H1 (cell line): ENCODE measurements around the gene KRTAP20-3.

Experiments
- BRCA1 ChIP-seq: IDR thresholded peaks from 2 replicates; pipeline ENCODE4 v1.6.1; 2012; ENCODE audit warnings: low read depth, low read length, improper control_type of control experiment
- EP300 ChIP-seq, 2 experiments: IDR thresholded peaks; 1 replicate in 1 of 2; 2 replicates in 1 of 2; pipeline ENCODE4 v1.6.1; 2011 to 2012; ENCODE audit warnings: low read depth in 2 of 2, low read length in 2 of 2, mild to moderate bottlenecking in 2 of 2, borderline replicate concordance in 1 of 2, inconsistent platforms in 1 of 2, moderate library complexity in 1 of 2
- EZH2 ChIP-seq: fragments of 200-600 bp; sonication (generic); IDR thresholded peaks from 2 replicates; pipeline ENCODE4 v1.7.1; 2012; ENCODE audit warnings: low read depth, mild to moderate bottlenecking, moderate library complexity, low read length, inconsistent platforms; ENCODE audit not compliant: severe bottlenecking
- FOSL1 ChIP-seq: IDR thresholded peaks from 2 replicates; pipeline ENCODE4 v1.6.1; 2011; ENCODE audit warnings: mild to moderate bottlenecking, low read depth, low read length, moderate library complexity; ENCODE audit not compliant: insufficient read depth
- JUN ChIP-seq: IDR thresholded peaks from 2 replicates; pipeline ENCODE4 v1.6.1; 2011; ENCODE audit warnings: low read depth, mild to moderate bottlenecking, improper control_type of control experiment, low read length
- JUND ChIP-seq: IDR thresholded peaks from 2 replicates; pipeline ENCODE4 v1.6.1; 2011; ENCODE audit warnings: mild to moderate bottlenecking, improper control_type of control experiment, low read length
- POLR2A ChIP-seq, 2 experiments: IDR thresholded peaks; 1 replicate in 1 of 2; 2 replicates in 1 of 2; pipeline ENCODE4 v1.6.1; 2011; ENCODE audit warnings: low read depth in 2 of 2, low read length in 2 of 2, mild to moderate bottlenecking in 2 of 2; ENCODE audit errors: control extremely low read depth in 1 of 2
- POLR2AphosphoS5 ChIP-seq: IDR thresholded peaks from 2 replicates; pipeline ENCODE4 v1.6.1; 2011; ENCODE audit warnings: low read depth, low read length
- RNF2 ChIP-seq: fragments of 200-900, 300-1000 bp; sonication (generic); IDR thresholded peaks from 2 replicates; pipeline ENCODE4 v1.7.1; 2016; ENCODE audit warnings: borderline replicate concordance, low read depth, mild to moderate bottlenecking, antibody characterized with exemption, low read length; ENCODE audit not compliant: poor library complexity, severe bottlenecking; ENCODE audit errors: missing control alignments
- TBP ChIP-seq: IDR thresholded peaks from 2 replicates; pipeline ENCODE4 v1.6.1; 2011; ENCODE audit warnings: low read depth, low read length, improper control_type of control experiment
- TCF12 ChIP-seq: IDR thresholded peaks from 2 replicates; pipeline ENCODE4 v1.6.1; 2011; ENCODE audit warnings: low read depth, mild to moderate bottlenecking, low read length
- TF ChIP-seq, protein P1 (sequence below): IDR thresholded peaks from 2 replicates; pipeline ENCODE4 v1.6.1; 2012; ENCODE audit warnings: inconsistent platforms
- TF ChIP-seq, protein P2 (sequence below), 3 experiments: IDR thresholded peaks; 1 replicate in 2 of 3; 2 replicates in 1 of 3; pipeline versions ENCODE4 v1.5.1 to v1.6.1; 2011; ENCODE audit warnings: low read length in 3 of 3, mild to moderate bottlenecking in 3 of 3, inconsistent platforms in 2 of 3, low read depth in 1 of 3, moderate library complexity in 1 of 3; ENCODE audit not compliant: insufficient read depth in 1 of 3; ENCODE audit errors: control extremely low read depth in 1 of 3

DNA sequence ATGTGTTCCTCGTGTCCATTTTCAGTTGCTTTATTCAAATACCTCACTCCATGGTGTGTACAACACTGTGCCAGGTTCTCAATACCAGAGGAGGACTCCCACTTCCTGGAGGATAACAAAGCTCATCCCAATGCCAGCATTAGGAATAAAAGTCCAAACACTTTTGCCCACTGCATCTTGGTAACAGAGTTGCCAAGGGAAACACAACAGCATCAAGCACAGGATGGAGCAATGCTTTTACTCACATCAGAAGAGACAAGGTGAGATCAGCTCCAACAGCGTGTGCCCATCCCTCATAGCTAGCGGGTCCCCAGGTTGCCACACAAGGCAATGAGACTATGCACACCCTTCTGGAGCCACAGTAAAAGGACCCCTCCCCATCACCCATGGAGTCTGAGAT lies 19.3 kb upstream of the KRTAP20-3 start:
- TF ChIP-seq BRCA1 (no peak), JUND (no peak), EP300 (IDR thresholded peaks at IDR 0.05; ENCODE audit: borderline replicate concordance in 1 of 2, low read depth in 2 of 2, low read length in 2 of 2) (no peak), POLR2A (IDR thresholded peaks at IDR 0.05; ENCODE audit: control extremely low read depth in 1 of 2, low read depth in 2 of 2, low read length in 2 of 2) (no peak), POLR2AphosphoS5 (no peak), TCF12 (no peak), RNF2 (no peak), EZH2 (no peak), TBP (no peak), FOSL1 (no peak), JUN (no peak)
- TF ChIP-seq, protein P1, sequence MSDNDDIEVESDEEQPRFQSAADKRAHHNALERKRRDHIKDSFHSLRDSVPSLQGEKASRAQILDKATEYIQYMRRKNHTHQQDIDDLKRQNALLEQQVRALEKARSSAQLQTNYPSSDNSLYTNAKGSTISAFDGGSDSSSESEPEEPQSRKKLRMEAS = no peak
- TF ChIP-seq, protein P2, sequence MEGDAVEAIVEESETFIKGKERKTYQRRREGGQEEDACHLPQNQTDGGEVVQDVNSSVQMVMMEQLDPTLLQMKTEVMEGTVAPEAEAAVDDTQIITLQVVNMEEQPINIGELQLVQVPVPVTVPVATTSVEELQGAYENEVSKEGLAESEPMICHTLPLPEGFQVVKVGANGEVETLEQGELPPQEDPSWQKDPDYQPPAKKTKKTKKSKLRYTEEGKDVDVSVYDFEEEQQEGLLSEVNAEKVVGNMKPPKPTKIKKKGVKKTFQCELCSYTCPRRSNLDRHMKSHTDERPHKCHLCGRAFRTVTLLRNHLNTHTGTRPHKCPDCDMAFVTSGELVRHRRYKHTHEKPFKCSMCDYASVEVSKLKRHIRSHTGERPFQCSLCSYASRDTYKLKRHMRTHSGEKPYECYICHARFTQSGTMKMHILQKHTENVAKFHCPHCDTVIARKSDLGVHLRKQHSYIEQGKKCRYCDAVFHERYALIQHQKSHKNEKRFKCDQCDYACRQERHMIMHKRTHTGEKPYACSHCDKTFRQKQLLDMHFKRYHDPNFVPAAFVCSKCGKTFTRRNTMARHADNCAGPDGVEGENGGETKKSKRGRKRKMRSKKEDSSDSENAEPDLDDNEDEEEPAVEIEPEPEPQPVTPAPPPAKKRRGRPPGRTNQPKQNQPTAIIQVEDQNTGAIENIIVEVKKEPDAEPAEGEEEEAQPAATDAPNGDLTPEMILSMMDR (IDR thresholded peaks at IDR 0.05; ENCODE audit: control extremely low read depth in 1 of 3, insufficient read depth in 1 of 3, low read depth in 1 of 3, low read length in 3 of 3) = no peak
